ENCODE results near the gene MYO15B. TPM values are rescaled to one million over a fixed set of nuclear protein-coding genes. Genes with fewer than 3 reads are reported as not detected.

MYO15B gene
- total and polyA plus RNA-seq, 2 of the 13 experiments (the other 11 are each of a cell fraction or from before 2014, with no cell fraction given) = 2.8 to 8.1 TPM

- TF ChIP-seq SOX13 (IDR thresholded peaks at IDR 0.05) = no peak
- TF ChIP-seq SOX13 (CRISPR knock-in tag; conservative IDR thresholded peaks at IDR 0.05 in 1 of 2, IDR thresholded peaks at IDR 0.05 in 1 of 2) = no peak
- TF ChIP-seq E2F1 (CRISPR knock-in tag; IDR thresholded peaks at IDR 0.05) = no peak
- TF ChIP-seq HDAC2 (CRISPR knock-in tag; IDR thresholded peaks at IDR 0.05) = peak; percentile 18; the same call in 1 of the 2 replicates
- TF ChIP-seq ZNF3 (CRISPR knock-in tag; IDR thresholded peaks at IDR 0.05) = no peak
- TF ChIP-seq FOXP1 (IDR thresholded peaks at IDR 0.05) = no peak
- no peak for TF ChIP-seq FOXP1 (CRISPR knock-in tag; IDR thresholded peaks at IDR 0.05)
- 0 out of 2 replicates have a peak, but pooled peaks have one; percentile 64 for TF ChIP-seq ZSCAN25 (CRISPR knock-in tag; IDR thresholded peaks at IDR 0.05)
- TF ChIP-seq SALL1 (CRISPR knock-in tag; IDR thresholded peaks at IDR 0.05) = peak; percentile 51; the same call in 1 of the 2 replicates
- no peak for TF ChIP-seq PAF1 (CRISPR knock-in tag; IDR thresholded peaks at IDR 0.05)
- TF ChIP-seq ARID4A (CRISPR knock-in tag; IDR thresholded peaks at IDR 0.05; ENCODE audit: borderline replicate concordance) = peak; percentile 45; the same call in 1 of the 2 replicates
- no peak for TF ChIP-seq HES4 (CRISPR knock-in tag; IDR thresholded peaks at IDR 0.05; ENCODE audit: borderline replicate concordance)
- TF ChIP-seq ZNF549 (CRISPR knock-in tag; IDR thresholded peaks at IDR 0.05) = no peak
- no peak for TF ChIP-seq BORCS8-MEF2B (CRISPR knock-in tag; IDR thresholded peaks at IDR 0.05)
- TF ChIP-seq ZNF10 (CRISPR knock-in tag; IDR thresholded peaks at IDR 0.05; ENCODE audit: borderline replicate concordance, low read depth) = no peak
- TF ChIP-seq USF2 (IDR thresholded peaks at IDR 0.05; ENCODE audit: low read depth, low read length) = no peak
- no peak for TF ChIP-seq USF2 (CRISPR knock-in tag; IDR thresholded peaks at IDR 0.05; ENCODE audit: borderline replicate concordance)
- TF ChIP-seq U2AF2 (IDR thresholded peaks at IDR 0.05; ENCODE audit: low read depth, low read length) = no peak
- TF ChIP-seq ARNT2 (CRISPR knock-in tag; IDR thresholded peaks at IDR 0.05; ENCODE audit: low read depth) = no peak
- no peak for TF ChIP-seq NCOA2 (CRISPR knock-in tag; IDR thresholded peaks at IDR 0.05)
These were observed 13.7 kb downstream of the MYO15B start (continued) for GRCh38 chr17:75601057-75601987.

Data from HepG2 (cell line).